HFFc6 (cell line): ENCODE results near the gene COL2A1. TPM values are rescaled to one million over a fixed set of nuclear protein-coding genes. Genes with fewer than 3 reads are reported as not detected.

Experiments used
- DNase-seq: peaks from one replicate; pipeline ENCODE4 v3.0.0-alpha.2; 2018
- H3K27ac Mint-ChIP-seq: 2 replicates; pipeline ENCODE4 v1.8.0; 2020; ENCODE audit warnings: mild to moderate bottlenecking, mixed read lengths
- H3K27me3 Mint-ChIP-seq: 2 replicates; pipeline ENCODE4 v1.8.0; 2021; ENCODE audit warnings: mild to moderate bottlenecking, moderate library complexity, mixed read lengths; ENCODE audit not compliant: insufficient read depth
- H3K36me3 Mint-ChIP-seq: 2 replicates; pipeline ENCODE4 v1.8.0; 2021; ENCODE audit warnings: low read depth, mixed read lengths
- H3K4me1 Mint-ChIP-seq: 2 replicates; pipeline ENCODE4 v1.8.0; 2020; ENCODE audit warnings: low read depth, mixed read lengths
- H3K4me3 Mint-ChIP-seq: 2 replicates; pipeline ENCODE4 v1.8.0; 2020; ENCODE audit warnings: mild to moderate bottlenecking, moderate library complexity, mixed read lengths
- H3K9me3 Mint-ChIP-seq: 2 replicates; pipeline ENCODE4 v1.8.0; 2020; ENCODE audit warnings: mild to moderate bottlenecking, mixed read lengths
- CTCF ChIP-seq: fragments of 200-600 bp; sonication (generic); IDR thresholded peaks from 2 replicates; pipeline ENCODE4 v1.5.0; 2021; ENCODE audit warnings: antibody characterized with exemption, mild to moderate bottlenecking
- total RNA-seq, 6 experiments: library from RNA; stranded (reverse); fragmentation: NEBNext Ultra II Directional; extraction: Animal tissue kit (Norgen Biotek cat#: 25700); gene quantifications; 2 replicates in 1 of 6; 3 replicates in 5 of 6; pipeline ENCODE4 v1.2.3, GENCODE V29; 2021

COL2A1 gene
- total RNA-seq, 6 experiments from 2014 or later: not detected

- H3K27me3 Mint-ChIP-seq: peaks cover 64% of the 10 kb centered on the region
- no peak overlapping the region for H3K4me3 Mint-ChIP-seq
- no peaks in the 10 kb centered on the region for H3K36me3 Mint-ChIP-seq
- peaks cover 8% of the 10 kb centered on the region for H3K4me1 Mint-ChIP-seq
- no peak for DNase-seq
- H3K9me3 Mint-ChIP-seq: no peaks in the 10 kb centered on the region
- TF ChIP-seq CTCF: no peak
- H3K27ac Mint-ChIP-seq: no peak overlapping the region
Observed at GRCh38 chr12:48019639-48020265, 15.5 kb upstream of the COL2A1 start.

GRCh38 chr12:48018618-48018995 is 14.3 kb upstream of the COL2A1 start:
- Mint-ChIP-seq H3K27me3 (peaks cover 64% of the 10 kb centered on the region), H3K36me3 (no peaks in the 10 kb centered on the region), H3K4me3 (no peak overlapping the region), H3K9me3 (no peaks in the 10 kb centered on the region), H3K4me1 (peaks cover 8% of the 10 kb centered on the region), H3K27ac (no peak overlapping the region)
- no peak for DNase-seq
- no peak for TF ChIP-seq CTCF

- DNase-seq: no peak
- no peak for TF ChIP-seq CTCF
- no peaks in the 10 kb centered on the region for H3K36me3 Mint-ChIP-seq
- no peak overlapping the region for H3K27ac Mint-ChIP-seq
- H3K9me3 Mint-ChIP-seq: no peaks in the 10 kb centered on the region
- peaks cover 63% of the 10 kb centered on the region for H3K27me3 Mint-ChIP-seq
- peaks cover 8% of the 10 kb centered on the region for H3K4me1 Mint-ChIP-seq
- H3K4me3 Mint-ChIP-seq: no peak overlapping the region
Observed at GRCh38 chr12:48017921-48018617, 13.8 kb upstream of the COL2A1 start.

- DNase-seq: no peak
- H3K36me3 Mint-ChIP-seq: no peaks in the 10 kb centered on the region
- H3K27me3 Mint-ChIP-seq: peaks cover 65% of the 10 kb centered on the region
- H3K4me3 Mint-ChIP-seq: no peak overlapping the region
- peaks cover 8% of the 10 kb centered on the region for H3K4me1 Mint-ChIP-seq
- no peak for TF ChIP-seq CTCF
- H3K9me3 Mint-ChIP-seq: no peaks in the 10 kb centered on the region
- no peak overlapping the region for H3K27ac Mint-ChIP-seq
Observed at GRCh38 chr12:48017496-48017895, 13.2 kb upstream of the COL2A1 start.

GRCh38 chr12:48016373-48017020 is 12.2 kb upstream of the COL2A1 start:
- no peaks in the 10 kb centered on the region for H3K9me3 Mint-ChIP-seq
- DNase-seq: no peak
- no peak for TF ChIP-seq CTCF
- H3K4me1 Mint-ChIP-seq: peaks cover 2% of the 10 kb centered on the region
- no peaks in the 10 kb centered on the region for H3K36me3 Mint-ChIP-seq
- H3K27me3 Mint-ChIP-seq: peaks cover 64% of the 10 kb centered on the region
- no peak overlapping the region for H3K27ac Mint-ChIP-seq
- H3K4me3 Mint-ChIP-seq: no peak overlapping the region
